PFSK-1 (cell line): ENCODE data around the gene CROCC2.

Source experiments
- FOXP2 ChIP-seq: optimal IDR thresholded peaks from 2 replicates; pipeline ENCODE3; 2011; ENCODE audit warnings: borderline replicate concordance, control low read depth, inconsistent platforms; ENCODE audit not compliant: insufficient read depth; ENCODE audit errors: extremely low read length, extremely low read depth
- POLR2AphosphoS5 ChIP-seq: IDR thresholded peaks from 2 replicates; pipeline ENCODE4 v1.6.1; 2012; ENCODE audit warnings: low read depth, mild to moderate bottlenecking, control low read depth, low read length, moderate library complexity
- REST ChIP-seq, 2 experiments: IDR thresholded peaks; 2 replicates each; pipeline versions ENCODE4 v1.6.1 to v1.8.0; 2011 to 2012; ENCODE audit warnings: low read depth in 2 of 2, low read length in 2 of 2, control low read depth in 1 of 2, inconsistent platforms in 1 of 2, mild to moderate bottlenecking in 1 of 2, moderate library complexity in 1 of 2; ENCODE audit not compliant: insufficient read depth in 1 of 2
- SIN3A ChIP-seq: IDR thresholded peaks from 2 replicates; pipeline ENCODE4 v1.6.1; 2012; ENCODE audit warnings: mild to moderate bottlenecking, low read length, moderate library complexity, borderline replicate concordance; ENCODE audit not compliant: insufficient read depth
- TAF1 ChIP-seq: IDR thresholded peaks from 2 replicates; pipeline ENCODE4 v1.6.1; 2012; ENCODE audit warnings: low read length, control low read depth, borderline replicate concordance; ENCODE audit not compliant: insufficient read depth

CROCC2 gene

GRCh38 chr2:240896394-240896793 is 9.7 kb upstream of the CROCC2 start:
- TF ChIP-seq FOXP2 (no peak), REST (IDR thresholded peaks at IDR 0.05; ENCODE audit: insufficient read depth in 1 of 2, low read depth in 2 of 2, low read length in 2 of 2) (no peak), TAF1 (no peak), SIN3A (no peak), POLR2AphosphoS5 (no peak)

- TF ChIP-seq REST (IDR thresholded peaks at IDR 0.05; ENCODE audit: insufficient read depth in 1 of 2, low read depth in 2 of 2, low read length in 2 of 2): no peak
- TF ChIP-seq SIN3A: no peak
- no peak for TF ChIP-seq TAF1
- TF ChIP-seq FOXP2: no peak
- TF ChIP-seq POLR2AphosphoS5: no peak
Observed at GRCh38 chr2:240896871-240897692, 9.1 kb upstream of the CROCC2 start.

- no peak for TF ChIP-seq SIN3A
- no peak for TF ChIP-seq TAF1
- no peak for TF ChIP-seq FOXP2
- TF ChIP-seq REST (IDR thresholded peaks at IDR 0.05; ENCODE audit: insufficient read depth in 1 of 2, low read depth in 2 of 2, low read length in 2 of 2): no peak
- no peak for TF ChIP-seq POLR2AphosphoS5
Observed at GRCh38 chr2:240898108-240898730, 7.9 kb upstream of the CROCC2 start.

GRCh38 chr2:240898731-240899467 is 7.2 kb upstream of the CROCC2 start:
- TF ChIP-seq TAF1 (no peak), SIN3A (no peak), FOXP2 (no peak), REST (IDR thresholded peaks at IDR 0.05; ENCODE audit: insufficient read depth in 1 of 2, low read depth in 2 of 2, low read length in 2 of 2) (no peak), POLR2AphosphoS5 (no peak)
